PC-3 (cell line): ENCODE measurements around the gene RRAS2. TPM values are rescaled to one million over a fixed set of nuclear protein-coding genes. Genes with fewer than 3 reads are reported as not detected.

Experiments
- ATAC-seq: fragments of 200-7000 bp; cut with Tn5 transposase; 2 replicates; pipeline ENCODE4 v1.9.1; 2020; ENCODE audit warnings: mild to moderate bottlenecking, moderate library complexity
- BruUV-seq: library from RNA; stranded (reverse); fragments of 400-500 nt; replicated peaks from 2 replicates; lab custom pipeline; 2021; lab: Mats Ljungman, UMichigan
- CTCF ChIA-PET: fragments of 300-600 bp; sonication (Branson Sonifier 250); formaldehyde crosslinking; loops from one replicate; lab custom pipeline; 2022; ENCODE audit warnings: antibody characterized with exemption; lab: Charles Lee
- POLR2A ChIA-PET: fragments of 300-600 bp; sonication (Branson Sonifier 250); formaldehyde crosslinking; loops from one replicate; lab custom pipeline; 2022; ENCODE audit warnings: antibody characterized with exemption; ENCODE audit not compliant: unreplicated experiment; lab: Charles Lee
- DNase-seq: peaks from one replicate; pipeline ENCODE4 v3.0.0-alpha.2; 2015
- H2AFZ ChIP-seq: fragments of 300-600 bp; sonication (generic); 2 replicates; pipeline ENCODE4 v1.6.0; 2016; ENCODE audit warnings: antibody characterized with exemption, low read length
- H3F3A ChIP-seq: fragments of 300-600 bp; sonication (generic); one replicate; pipeline ENCODE4 v1.6.0; 2017; ENCODE audit warnings: antibody characterized with exemption, low read length, control low read depth, mild to moderate bottlenecking; ENCODE audit not compliant: unreplicated experiment
- H3K27ac ChIP-seq: fragments of 300-600 bp; sonication (generic); 2 replicates; pipeline ENCODE4 v1.5.1; 2016; ENCODE audit warnings: mild to moderate bottlenecking, low read length
- H3K27me3 ChIP-seq: fragments of 300-600 bp; sonication (generic); 2 replicates; pipeline ENCODE4 v1.6.1; 2016; ENCODE audit warnings: low read length, mixed read lengths
- H3K36me3 ChIP-seq: fragments of 300-600 bp; sonication (generic); 2 replicates; pipeline ENCODE4 v1.6.1; 2016; ENCODE audit warnings: low read depth, mixed run types, low read length, mixed read lengths
- H3K4me1 ChIP-seq: fragments of 300-600 bp; sonication (generic); 2 replicates; pipeline ENCODE4 v1.5.1; 2016; ENCODE audit warnings: low read length; ENCODE audit not compliant: insufficient read depth
- H3K4me2 ChIP-seq: fragments of 300-600 bp; sonication (generic); 2 replicates; pipeline ENCODE4 v1.6.0; 2016; ENCODE audit warnings: low read length
- H3K4me3 ChIP-seq: fragments of 300-600 bp; sonication (generic); 2 replicates; pipeline ENCODE4 v1.5.1; 2016; ENCODE audit warnings: mild to moderate bottlenecking, low read length, mixed read lengths
- H3K79me2 ChIP-seq: fragments of 300-600 bp; sonication (generic); 2 replicates; pipeline ENCODE4 v1.6.1; 2017; ENCODE audit warnings: low read length, mixed read lengths
- H3K9ac ChIP-seq: fragments of 300-600 bp; sonication (generic); 2 replicates; pipeline ENCODE4 v1.6.0; 2016; ENCODE audit warnings: mild to moderate bottlenecking, low read length
- H3K9me2 ChIP-seq: fragments of 300-600 bp; sonication (generic); replicated peaks from 2 replicates; pipeline ENCODE4 v1.6.1; 2016; ENCODE audit warnings: mixed run types, low read length, mixed read lengths
- H3K9me3 ChIP-seq: fragments of 300-600 bp; sonication (generic); 2 replicates; pipeline ENCODE4 v1.6.1; 2016; ENCODE audit warnings: low read length, mixed read lengths
- H4K20me1 ChIP-seq: fragments of 300-600 bp; sonication (generic); 2 replicates; pipeline ENCODE4 v1.6.1; 2016; ENCODE audit warnings: low read length, mixed read lengths
- CTCF ChIP-seq: fragments of 300-600 bp; sonication (generic); conservative IDR thresholded peaks from 2 replicates; pipeline ENCODE4 v1.5.1; 2017; ENCODE audit warnings: antibody characterized with exemption, low read depth, mild to moderate bottlenecking, low read length
- EZH2 ChIP-seq: fragments of 300-600 bp; sonication (generic); IDR thresholded peaks from one replicate; pipeline ENCODE4 v1.6.1; 2017; ENCODE audit warnings: antibody characterized with exemption, mild to moderate bottlenecking, low read length; ENCODE audit not compliant: unreplicated experiment
- EZH2phosphoT487 ChIP-seq: fragments of 300-600 bp; sonication (generic); IDR thresholded peaks from 2 replicates; pipeline ENCODE4 v1.6.1; 2018; ENCODE audit warnings: mild to moderate bottlenecking, antibody characterized with exemption, low read length, borderline replicate concordance
- intact Hi-C: fragments of 100-400 bp; cut with micrococcal nuclease; formaldehyde crosslinking; loops from 2 replicates; pipeline ENCODE4 v1.9.0; 2023
- total RNA-seq: library from RNA; depleted of rRNA; stranded (reverse); fragments of >200 nt; gene quantifications from 2 replicates; pipeline ENCODE4 v1.2.3, GENCODE V29; 2014

RRAS2 gene
- total RNA-seq, 1 experiment from 2014 or later, result 58.6 TPM

- Histone ChIP-seq H3K4me3 (no peak overlapping the region), H3K9me2 (no peaks in the 10 kb centered on the region), H3K4me2 (no peak overlapping the region), H3F3A (peaks cover under 1% of the 10 kb centered on the region), H3K79me2 (peaks cover 94% of the 10 kb centered on the region), H3K27me3 (no peaks in the 10 kb centered on the region), H3K27ac (no peak overlapping the region), H3K36me3 (no peaks in the 10 kb centered on the region; the same call in 1 of the 2 replicates), H3K9me3 (no peaks in the 10 kb centered on the region), H4K20me1 (0 out of 2 replicates have a peak, but pooled peaks cover 8% of the 10 kb centered on the region), H3K4me1 (peaks cover 17% of the 10 kb centered on the region; the same call in 1 of the 2 replicates), H2AFZ (no peak overlapping the region), H3K9ac (no peak overlapping the region)
- ChIA-PET CTCF (no interaction called here), POLR2A (no interaction called here)
- BruUV-seq, result no TSS peak
- ATAC-seq, result no peak
- intact Hi-C loops, result no loop called here
- no peak for TF ChIP-seq CTCF
- TF ChIP-seq EZH2, result no peak
- no peak for TF ChIP-seq EZH2phosphoT487
- no peak for DNase-seq
These were observed 16.1 kb downstream of the RRAS2 start for GRCh38 chr11:14342906-14343305.

- TF ChIP-seq EZH2 (no peak), CTCF (no peak), EZH2phosphoT487 (no peak)
- CTCF ChIA-PET, result interaction anchor here (0.9 kb wide), 1 partner anchor 29 kb away, joined by 5 read pairs; no protein-coding TSS in a partner anchor
- Histone ChIP-seq H3K9ac (no peak overlapping the region), H3K9me3 (no peaks in the 10 kb centered on the region), H3K9me2 (no peaks in the 10 kb centered on the region), H3K4me2 (no peak overlapping the region), H3K4me1 (peaks cover 24% of the 10 kb centered on the region), H3K79me2 (peaks cover 91% of the 10 kb centered on the region), H3K36me3 (no peaks in the 10 kb centered on the region; the same call in 1 of the 2 replicates), H3K27ac (no peak overlapping the region), H2AFZ (no peak overlapping the region), H3K27me3 (no peaks in the 10 kb centered on the region), H3K4me3 (no peak overlapping the region), H3F3A (peaks cover 6% of the 10 kb centered on the region), H4K20me1 (0 out of 2 replicates have a peak, but pooled peaks cover 12% of the 10 kb centered on the region)
- BruUV-seq, result no TSS peak
- no peak for DNase-seq
- POLR2A ChIA-PET, result no interaction called here
- ATAC-seq, result no peak
- intact Hi-C loops, result no loop called here
These were observed 17.0 kb downstream of the RRAS2 start for GRCh38 chr11:14341968-14342367.

- Histone ChIP-seq H3K27me3 (no peaks in the 10 kb centered on the region), H3F3A (peaks cover 6% of the 10 kb centered on the region), H3K4me3 (no peak overlapping the region), H3K4me1 (peaks cover 23% of the 10 kb centered on the region), H3K27ac (no peak overlapping the region), H3K9ac (no peak overlapping the region), H3K79me2 (peaks cover 90% of the 10 kb centered on the region), H2AFZ (no peak overlapping the region), H3K9me2 (no peaks in the 10 kb centered on the region), H3K36me3 (no peaks in the 10 kb centered on the region; the same call in 1 of the 2 replicates), H3K4me2 (no peak overlapping the region), H4K20me1 (0 out of 2 replicates have a peak, but pooled peaks cover 12% of the 10 kb centered on the region), H3K9me3 (peaks cover 6% of the 10 kb centered on the region; the same call in 1 of the 2 replicates)
- ChIA-PET CTCF (no interaction called here), POLR2A (no interaction called here)
- ATAC-seq (no peak), DNase-seq (no peak)
- TF ChIP-seq EZH2phosphoT487, result no peak
- TF ChIP-seq EZH2, result no peak
- TF ChIP-seq CTCF, result no peak
- intact Hi-C loops, result no loop called here
- no TSS peak for BruUV-seq
These were observed 18.3 kb downstream of the RRAS2 start for GRCh38 chr11:14340721-14341120.
